ENCODE results near the gene NUBPL.
"Not testable (repeated sequence)": the region's sequence is repeated elsewhere in the genome, so short reads cannot be mapped to it uniquely, and the experiment has no call there.

Gene NUBPL

GRCh38 chr14:31619440-31619839 lies 58.2 kb downstream of the NUBPL start:
- TF ChIP-seq CTCF (IDR thresholded peaks at IDR 0.05; ENCODE audit: extremely low read depth, missing control alignments), result no peak
- DNase-seq (ENCODE audit: low spot score), result no peak

GRCh38 chr14:31620898-31621297 lies 59.7 kb downstream of the NUBPL start:
- not testable (repeated sequence) for DNase-seq (ENCODE audit: low spot score)

GRCh38 chr14:31622060-31622459 lies 60.9 kb downstream of the NUBPL start:
- no peak for DNase-seq (ENCODE audit: low spot score)
- no peak for TF ChIP-seq CTCF (IDR thresholded peaks at IDR 0.05; ENCODE audit: extremely low read depth, missing control alignments)

GRCh38 chr14:31652900-31653299 lies 91.7 kb downstream of the NUBPL start:
- DNase-seq (ENCODE audit: low spot score), result not testable (repeated sequence)

- TF ChIP-seq CTCF (IDR thresholded peaks at IDR 0.05; ENCODE audit: extremely low read depth, missing control alignments), result no peak
Measured at GRCh38 chr14:31657917-31658316, 96.7 kb downstream of the NUBPL start.

GRCh38 chr14:31659278-31659677 lies 98.1 kb downstream of the NUBPL start:
- no peak for DNase-seq (ENCODE audit: low spot score)
- no peak for TF ChIP-seq CTCF (IDR thresholded peaks at IDR 0.05; ENCODE audit: extremely low read depth, missing control alignments)

More at GRCh38 chr14:31657917-31658316, 96.7 kb downstream of the NUBPL start:
- no peak for DNase-seq (ENCODE audit: low spot score)

GRCh38 chr14:31660191-31660590 lies 99.0 kb downstream of the NUBPL start:
- peak; percentile 12 for DNase-seq (ENCODE audit: low spot score)
- TF ChIP-seq CTCF (IDR thresholded peaks at IDR 0.05; ENCODE audit: extremely low read depth, missing control alignments), result no peak

- DNase-seq (ENCODE audit: low spot score), result no peak
- TF ChIP-seq CTCF (IDR thresholded peaks at IDR 0.05; ENCODE audit: extremely low read depth, missing control alignments), result no peak
Measured at GRCh38 chr14:31660728-31661127, 99.5 kb downstream of the NUBPL start.

- no peak for TF ChIP-seq CTCF (IDR thresholded peaks at IDR 0.05; ENCODE audit: extremely low read depth, missing control alignments)
- no peak for DNase-seq (ENCODE audit: low spot score)
Measured at GRCh38 chr14:31668348-31668747, 107.1 kb downstream of the NUBPL start.
